Measurements from ENCODE around the gene FGD5.

DNA sequence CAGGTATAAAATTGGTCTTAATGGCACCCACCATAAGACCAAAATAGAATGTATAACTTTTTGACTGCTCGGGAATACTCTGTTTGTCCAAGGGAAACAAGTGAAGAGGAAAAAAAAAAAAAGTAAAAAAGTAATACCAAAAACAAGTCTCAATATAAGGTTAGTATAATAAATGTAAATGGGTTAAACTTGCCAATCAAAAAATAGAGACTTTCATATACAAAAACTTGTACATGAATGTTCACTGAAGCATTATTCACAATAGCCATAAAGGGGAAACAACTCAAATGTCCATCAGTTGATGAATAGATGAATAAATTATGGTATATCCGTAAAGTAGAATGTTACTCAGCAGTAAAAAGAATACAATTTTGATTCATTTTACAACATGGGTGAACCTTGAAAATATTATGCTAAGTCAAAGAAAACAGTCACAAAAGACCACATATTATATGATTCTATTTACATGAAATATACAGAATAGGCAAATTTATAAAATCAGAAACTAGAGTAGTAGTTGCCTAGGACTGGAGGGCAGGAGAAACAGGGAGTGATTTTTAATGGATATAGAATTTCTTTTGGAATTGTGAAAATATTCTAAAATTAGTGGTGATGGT is 39.6 kb upstream of the FGD5 start:
- TF ChIP-seq, protein P1, sequence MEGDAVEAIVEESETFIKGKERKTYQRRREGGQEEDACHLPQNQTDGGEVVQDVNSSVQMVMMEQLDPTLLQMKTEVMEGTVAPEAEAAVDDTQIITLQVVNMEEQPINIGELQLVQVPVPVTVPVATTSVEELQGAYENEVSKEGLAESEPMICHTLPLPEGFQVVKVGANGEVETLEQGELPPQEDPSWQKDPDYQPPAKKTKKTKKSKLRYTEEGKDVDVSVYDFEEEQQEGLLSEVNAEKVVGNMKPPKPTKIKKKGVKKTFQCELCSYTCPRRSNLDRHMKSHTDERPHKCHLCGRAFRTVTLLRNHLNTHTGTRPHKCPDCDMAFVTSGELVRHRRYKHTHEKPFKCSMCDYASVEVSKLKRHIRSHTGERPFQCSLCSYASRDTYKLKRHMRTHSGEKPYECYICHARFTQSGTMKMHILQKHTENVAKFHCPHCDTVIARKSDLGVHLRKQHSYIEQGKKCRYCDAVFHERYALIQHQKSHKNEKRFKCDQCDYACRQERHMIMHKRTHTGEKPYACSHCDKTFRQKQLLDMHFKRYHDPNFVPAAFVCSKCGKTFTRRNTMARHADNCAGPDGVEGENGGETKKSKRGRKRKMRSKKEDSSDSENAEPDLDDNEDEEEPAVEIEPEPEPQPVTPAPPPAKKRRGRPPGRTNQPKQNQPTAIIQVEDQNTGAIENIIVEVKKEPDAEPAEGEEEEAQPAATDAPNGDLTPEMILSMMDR (IDR thresholded peaks at IDR 0.05; ENCODE audit: low read depth, low read length, poor library complexity, severe bottlenecking): no peak
- no peak for TF ChIP-seq EZH2phosphoT487 (IDR thresholded peaks at IDR 0.05; ENCODE audit: borderline replicate concordance, low read length)
